ENCODE data around the gene TFPI.

DNA sequence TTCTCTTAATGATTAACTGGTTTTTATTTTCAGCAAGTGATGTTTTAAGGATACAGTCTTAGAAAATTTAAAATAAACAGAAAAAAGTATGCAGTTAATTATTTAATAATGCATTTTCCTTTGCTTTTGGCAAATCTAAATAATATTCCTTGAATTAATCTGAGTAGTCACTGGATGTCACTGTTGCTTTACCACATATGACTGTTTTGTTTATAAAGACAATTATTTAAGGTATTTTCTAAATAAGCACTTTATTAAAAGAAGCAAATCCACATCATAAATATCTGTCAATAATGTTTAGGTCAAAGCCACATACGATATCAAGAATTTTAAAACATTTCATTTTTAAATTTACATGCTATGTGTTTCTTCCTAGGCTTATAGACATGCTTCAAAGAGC lies 40.6 kb upstream of the TFPI start:
- TF ChIP-seq, protein P1, sequence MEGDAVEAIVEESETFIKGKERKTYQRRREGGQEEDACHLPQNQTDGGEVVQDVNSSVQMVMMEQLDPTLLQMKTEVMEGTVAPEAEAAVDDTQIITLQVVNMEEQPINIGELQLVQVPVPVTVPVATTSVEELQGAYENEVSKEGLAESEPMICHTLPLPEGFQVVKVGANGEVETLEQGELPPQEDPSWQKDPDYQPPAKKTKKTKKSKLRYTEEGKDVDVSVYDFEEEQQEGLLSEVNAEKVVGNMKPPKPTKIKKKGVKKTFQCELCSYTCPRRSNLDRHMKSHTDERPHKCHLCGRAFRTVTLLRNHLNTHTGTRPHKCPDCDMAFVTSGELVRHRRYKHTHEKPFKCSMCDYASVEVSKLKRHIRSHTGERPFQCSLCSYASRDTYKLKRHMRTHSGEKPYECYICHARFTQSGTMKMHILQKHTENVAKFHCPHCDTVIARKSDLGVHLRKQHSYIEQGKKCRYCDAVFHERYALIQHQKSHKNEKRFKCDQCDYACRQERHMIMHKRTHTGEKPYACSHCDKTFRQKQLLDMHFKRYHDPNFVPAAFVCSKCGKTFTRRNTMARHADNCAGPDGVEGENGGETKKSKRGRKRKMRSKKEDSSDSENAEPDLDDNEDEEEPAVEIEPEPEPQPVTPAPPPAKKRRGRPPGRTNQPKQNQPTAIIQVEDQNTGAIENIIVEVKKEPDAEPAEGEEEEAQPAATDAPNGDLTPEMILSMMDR (conservative IDR thresholded peaks at IDR 0.05 in 1 of 2, IDR thresholded peaks at IDR 0.05 in 1 of 2; ENCODE audit: low read depth in 1 of 2, low read length in 2 of 2), result peak in 1 of 2 donors; percentile 18
- TF ChIP-seq EZH2 (IDR thresholded peaks at IDR 0.05; ENCODE audit: low read length, missing control alignments), result no peak

Data from fibroblast of lung (primary cell).